Sciatic nerve (tissue), 2 donors: ENCODE data around the gene UBAP1L. TPM values are rescaled to one million over a fixed set of nuclear protein-coding genes. Genes with fewer than 3 reads are reported as not detected.
"Not testable (repeated sequence)": the region's sequence is repeated elsewhere in the genome, so short reads cannot be mapped to it uniquely, and the experiment has no call there.

Experiments used
- ATAC-seq: fragments of 200-7000 bp; cut with Tn5 transposase; one replicate; pipeline ENCODE4 v1.9.1; 2020; ENCODE audit warnings: mild to moderate bottlenecking, moderate library complexity
- DNase-seq: peaks from one replicate; pipeline ENCODE4 v3.0.0-alpha.2; 2020; ENCODE audit warnings: low spot score
- intact Hi-C: fragments of 100-400 bp; cut with DNase I; formaldehyde crosslinking; loops from one replicate; pipeline ENCODE4 v1.14.2; 2022
- total RNA-seq: library from RNA; stranded (reverse); fragmentation: NEBNext Ultra II Directional; extraction: Animal tissue kit (Norgen Biotek cat#: 25700); gene quantifications from one replicate; pipeline ENCODE4 v1.2.1, GENCODE V29; 2021
- donor health status: DM: no; HTN: no; CAD: no.
- donor health status: DM: no; HTN: no; CAD: no.

Gene UBAP1L
- 13.4 TPM for total RNA-seq

DNA sequence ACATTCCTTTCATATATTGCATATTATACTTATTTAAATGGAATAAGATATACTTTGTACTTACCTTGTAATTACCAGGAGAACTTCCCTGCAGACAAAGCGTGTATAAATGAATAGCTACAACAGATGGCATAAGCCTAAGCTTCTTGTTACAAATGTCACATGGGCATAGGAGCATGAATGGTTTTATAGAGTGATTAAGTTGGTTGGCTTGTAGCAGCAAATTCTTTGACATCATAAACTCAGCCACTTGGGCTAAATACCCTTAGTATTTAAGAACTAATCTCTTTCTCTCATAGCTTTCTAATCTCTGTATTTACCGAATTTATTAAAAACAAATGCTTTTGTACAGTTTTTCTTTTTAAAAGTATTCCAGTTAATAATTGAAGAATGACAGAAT lies at the start of gene UBAP1L:
Gene UBAP1L (minus strand): TSS at position 115 of the 400 bp plus-strand sequence. CDS start 8,985 bp downstream, outside the sequence.
- no peak for DNase-seq
- no peak for ATAC-seq
- intact Hi-C loops: no loop called here

DNA sequence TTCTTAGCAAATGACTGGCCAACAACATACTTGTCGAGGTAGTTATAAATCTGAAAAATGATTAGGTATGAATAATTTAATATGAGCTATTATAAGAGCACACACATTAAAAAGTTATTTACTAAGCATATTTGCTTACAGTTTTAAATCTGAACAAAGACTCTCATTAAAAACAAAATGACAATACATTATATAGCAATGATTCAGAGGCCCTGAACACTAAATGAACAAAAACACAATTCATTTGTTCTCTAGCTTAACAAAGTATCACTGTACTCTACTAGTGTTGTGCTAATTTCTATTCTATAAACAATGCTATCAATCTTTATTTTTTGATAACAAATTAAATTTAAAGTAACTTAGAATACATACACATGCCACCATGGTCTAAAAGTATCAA lies 49.1 kb upstream of the UBAP1L start:
- no peak for ATAC-seq
- intact Hi-C loops: no loop called here
- DNase-seq: no peak

DNA sequence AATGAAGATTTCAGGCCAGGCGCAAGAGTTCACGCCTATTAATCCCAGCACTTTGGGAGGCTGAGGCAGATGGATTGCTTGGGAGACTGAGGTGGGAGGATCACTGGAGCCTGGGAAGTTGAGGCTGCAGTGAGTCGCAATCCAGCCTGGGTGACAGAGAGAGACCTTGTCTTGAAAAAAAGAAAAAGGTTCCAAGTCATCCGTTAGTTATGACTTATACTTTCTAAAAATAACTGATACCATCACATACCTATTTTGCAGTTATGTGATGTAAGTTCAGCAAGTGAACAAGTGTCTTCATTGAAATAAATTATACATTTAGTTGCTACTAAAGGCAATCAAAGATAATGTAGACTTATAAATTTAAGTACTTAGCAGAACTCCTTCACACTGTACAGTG lies 48.0 kb upstream of the UBAP1L start:
- intact Hi-C loops: no loop called here
- no peak for ATAC-seq
- DNase-seq: no peak

DNA sequence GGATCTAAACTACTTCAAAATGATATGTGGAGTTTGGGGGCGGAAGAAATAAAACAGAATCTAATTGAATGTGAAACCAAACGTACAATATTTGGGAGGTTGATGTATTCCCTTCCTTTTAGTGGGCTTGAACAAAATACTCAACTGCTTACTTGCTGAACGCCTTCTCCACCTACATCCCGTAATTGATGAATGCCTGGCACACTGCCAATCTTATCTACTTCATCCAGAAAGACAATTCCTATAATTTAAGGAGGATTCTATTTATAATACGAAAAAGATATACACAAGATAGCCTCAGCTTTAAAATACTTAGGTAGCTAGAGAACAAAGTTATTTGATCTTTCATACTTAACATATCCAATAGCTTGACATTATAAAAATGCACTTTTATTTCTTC lies 41.7 kb upstream of the UBAP1L start:
- ATAC-seq: no peak
- no peak for DNase-seq
- intact Hi-C loops: no loop called here

DNA sequence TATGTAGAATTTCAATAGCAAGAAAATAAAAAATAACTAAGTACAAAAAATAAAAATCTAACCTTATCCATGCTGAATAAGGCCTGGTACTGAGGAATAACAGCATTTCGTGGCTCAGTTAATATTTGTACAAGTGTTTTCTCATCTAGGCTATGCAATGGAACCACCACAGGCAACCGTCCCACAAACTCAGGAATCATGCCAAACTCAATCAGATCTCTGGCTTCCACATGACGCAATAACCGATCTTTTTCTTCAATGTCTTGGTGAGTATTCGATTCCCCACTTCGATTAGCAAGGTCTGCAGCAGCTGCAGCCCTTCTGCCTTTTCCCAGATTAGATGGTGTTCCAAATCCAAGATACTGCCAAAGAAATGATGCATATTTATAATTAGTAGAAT lies 39.7 kb upstream of the UBAP1L start:
- intact Hi-C loops: no loop called here
- DNase-seq: no peak
- no peak for ATAC-seq

DNA sequence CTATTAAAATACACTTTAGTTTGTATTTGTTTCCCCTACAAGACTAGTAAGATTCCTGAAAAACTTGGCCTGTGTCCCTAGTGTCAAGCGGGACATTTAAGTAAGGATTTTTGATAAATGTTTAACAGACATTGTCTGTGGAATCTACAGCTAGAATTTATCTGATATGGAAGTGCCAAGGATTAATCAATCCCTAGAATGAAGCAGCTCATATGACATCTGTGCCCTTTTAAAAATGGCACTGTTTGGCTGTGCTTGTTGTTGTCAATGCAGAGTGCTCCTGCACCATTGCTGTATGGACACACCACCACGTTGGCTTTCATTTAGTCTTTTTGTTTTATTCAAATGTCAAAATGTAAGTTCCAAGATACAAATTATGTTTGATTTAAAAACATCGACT lies 32.9 kb upstream of the UBAP1L start:
- intact Hi-C loops: no loop called here
- DNase-seq (no peak), ATAC-seq (no peak)

DNA sequence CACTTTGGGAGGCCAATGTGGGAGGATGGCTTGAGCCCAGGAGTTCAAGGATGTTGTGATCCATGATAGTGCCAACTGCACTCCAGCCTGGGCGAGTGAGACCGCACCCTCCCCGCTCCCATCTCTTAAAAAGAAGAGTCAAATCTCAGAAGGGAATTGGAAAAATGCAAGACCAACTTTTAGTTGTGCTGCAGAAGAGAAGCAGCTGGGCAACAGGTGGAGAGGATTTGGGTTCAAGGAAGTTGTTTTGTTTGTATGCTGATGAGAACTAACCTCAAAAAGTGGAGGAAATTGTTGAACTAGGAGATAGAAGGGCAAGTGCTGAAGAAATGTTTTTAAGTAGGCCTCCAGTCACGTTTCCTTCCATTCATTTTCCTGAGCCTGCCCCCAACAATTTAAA lies 31.4 kb upstream of the UBAP1L start:
- intact Hi-C loops: no loop called here
- ATAC-seq (no peak), DNase-seq (no peak)

DNA sequence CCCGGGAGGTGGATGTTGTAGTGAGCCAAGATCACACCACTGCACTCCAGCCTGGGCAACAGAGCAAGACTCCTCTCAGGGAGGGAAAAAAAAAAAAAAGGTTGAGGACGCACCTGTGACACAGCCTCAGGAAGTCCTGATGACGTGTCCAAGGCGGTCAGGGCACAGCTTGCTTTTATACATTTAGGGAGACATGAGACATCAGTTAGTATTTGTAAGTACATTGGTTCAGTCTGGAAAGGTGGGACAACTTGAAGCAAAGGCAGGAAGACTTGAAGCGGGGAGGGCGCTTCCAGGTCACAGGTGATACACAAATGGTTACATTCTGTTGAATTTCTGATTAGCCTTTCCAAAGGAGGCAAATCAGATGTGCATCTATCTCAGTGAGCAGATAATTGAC lies 23.6 kb upstream of the UBAP1L start:
- ATAC-seq, intact Hi-C loops, DNase-seq: not testable (repeated sequence)

DNA sequence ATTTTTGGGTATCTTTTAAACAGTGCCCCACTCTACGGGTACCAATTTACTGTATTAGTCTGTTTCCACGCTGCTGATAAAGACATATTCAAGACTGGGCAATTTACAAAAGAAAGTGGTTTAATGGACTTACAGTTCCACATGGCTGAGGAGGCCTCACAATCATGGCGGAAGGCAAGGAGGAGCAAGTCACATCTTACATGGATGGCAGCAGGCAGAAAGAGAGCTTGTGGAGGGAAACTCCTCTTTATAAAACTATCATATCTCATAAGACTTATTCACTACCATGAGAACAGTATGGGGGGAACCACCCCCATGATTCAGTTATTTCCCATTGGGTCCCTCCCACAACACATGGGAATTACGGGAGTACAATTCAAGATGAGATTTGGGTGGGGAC lies 22.9 kb upstream of the UBAP1L start:
- ATAC-seq, intact Hi-C loops, DNase-seq: not testable (repeated sequence)

DNA sequence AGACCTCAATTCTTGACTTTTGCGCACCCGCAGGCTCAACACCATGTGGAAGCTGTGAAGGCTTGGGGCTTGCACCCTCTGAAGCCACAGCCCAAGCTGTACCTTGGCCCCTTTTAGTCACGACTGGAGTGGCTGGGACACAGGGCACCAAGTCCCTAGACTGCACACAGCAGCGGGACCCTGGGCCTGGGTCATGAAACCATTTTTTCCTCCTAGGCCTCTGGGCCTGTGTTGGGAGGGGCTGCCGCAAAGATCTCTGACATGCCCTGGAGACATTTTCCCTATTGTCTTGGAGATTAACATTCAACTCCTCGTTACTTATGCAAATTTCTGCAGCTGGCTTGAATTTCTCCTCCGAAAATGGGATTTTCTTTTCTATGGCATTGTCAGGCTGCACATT lies 22.1 kb upstream of the UBAP1L start:
- intact Hi-C loops, ATAC-seq: not testable (repeated sequence)

DNA sequence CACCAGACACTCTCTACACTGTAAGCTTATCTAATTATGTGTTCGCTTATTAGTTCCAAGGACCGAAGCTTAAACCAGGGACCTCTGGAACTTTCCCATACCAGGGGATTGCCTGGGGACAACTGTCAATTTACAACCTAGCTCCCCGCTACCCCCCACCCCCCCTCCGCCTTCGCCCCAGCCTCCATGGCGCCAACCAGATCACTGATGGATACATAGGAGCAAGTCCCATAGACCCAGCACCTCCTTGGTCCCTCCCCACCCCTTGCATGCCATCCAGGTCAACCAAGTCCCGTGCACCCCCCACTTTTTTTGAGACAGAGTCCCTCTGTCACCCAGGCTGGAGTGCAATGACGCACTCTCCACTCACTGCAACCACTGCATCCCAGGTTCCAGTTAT lies 19.5 kb upstream of the UBAP1L start:
- DNase-seq: no peak
- intact Hi-C loops: no loop called here
- no peak for ATAC-seq

More for the DNA sequence above, 22.1 kb upstream of the UBAP1L start:
- DNase-seq: not testable (repeated sequence)

DNA sequence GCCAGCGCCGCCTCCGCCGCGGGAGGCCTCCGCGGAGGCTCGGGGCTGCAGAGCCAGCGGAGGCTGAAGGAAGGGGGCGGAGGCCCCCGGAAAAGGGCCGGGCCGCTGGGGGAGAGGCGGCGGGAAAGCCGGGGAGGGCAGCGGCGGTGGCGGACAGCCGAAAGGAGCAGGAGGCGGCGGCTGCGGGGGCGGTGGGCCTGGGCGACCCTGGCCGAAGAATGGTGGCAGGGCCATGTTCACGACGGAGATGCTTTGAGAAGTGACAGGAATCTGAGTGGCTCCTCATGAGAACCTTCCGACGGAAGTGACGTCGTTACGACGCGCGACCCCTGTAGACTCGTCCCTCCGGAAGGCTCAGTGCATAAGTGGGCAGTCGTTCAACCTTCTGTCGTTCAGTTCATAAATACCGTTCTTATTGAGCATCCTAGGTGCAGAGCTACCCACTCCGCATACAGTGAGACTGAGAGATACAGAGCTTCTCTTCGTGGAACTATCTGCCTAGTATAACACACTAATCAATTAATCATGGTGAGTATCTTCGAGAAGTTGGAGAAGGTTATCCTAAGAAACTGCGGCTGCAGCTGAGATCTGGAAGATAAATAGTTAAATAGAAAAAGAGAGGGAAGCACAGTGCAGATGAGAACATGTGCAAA lies 18.7 kb upstream of the UBAP1L start, which contains the start of gene PDCD7:
Gene PDCD7 (minus strand): TSS at position 261 of the 653 bp plus-strand sequence. CDS start 27 bp downstream, at position 234.
- DNase-seq: peak; percentile 91
- intact Hi-C loops: no loop called here
- peak; percentile 97 for ATAC-seq

DNA sequence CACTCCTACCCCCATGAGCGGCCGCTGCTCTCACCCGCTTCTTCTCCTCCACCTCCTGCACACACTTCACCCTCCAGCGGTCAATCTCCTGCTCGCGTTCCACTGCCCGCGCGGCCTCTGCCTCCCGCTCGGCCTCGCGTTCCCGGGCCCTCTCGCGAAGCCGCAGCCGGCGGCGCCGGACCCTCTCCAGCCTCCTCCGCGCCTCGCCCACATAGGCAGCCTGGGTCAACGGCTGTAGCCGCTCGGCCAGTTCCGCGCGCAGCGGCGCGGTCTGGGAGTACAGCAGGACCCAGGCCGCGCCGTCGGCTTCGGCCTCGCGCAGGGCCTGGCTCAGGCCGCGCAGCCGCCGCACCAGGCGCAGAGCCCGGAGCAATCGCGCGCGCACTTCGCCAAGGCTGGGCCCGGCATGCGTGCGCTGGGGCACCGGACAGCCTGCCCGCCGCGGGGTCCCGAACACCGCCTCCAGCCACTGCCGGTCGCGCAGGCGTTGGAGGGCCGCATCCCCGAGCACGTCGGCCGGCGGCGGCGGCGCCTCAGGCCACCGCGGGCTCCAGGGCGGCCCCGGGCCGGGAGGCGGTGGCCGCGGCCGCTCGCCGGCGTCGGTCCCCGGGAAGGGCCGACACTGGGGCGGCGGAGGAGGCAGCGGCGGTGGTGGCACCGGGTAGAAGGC lies 18.0 kb upstream of the UBAP1L start:
- ATAC-seq (peak; percentile 41), DNase-seq (peak; percentile 60)
- intact Hi-C loops: no loop called here

DNA sequence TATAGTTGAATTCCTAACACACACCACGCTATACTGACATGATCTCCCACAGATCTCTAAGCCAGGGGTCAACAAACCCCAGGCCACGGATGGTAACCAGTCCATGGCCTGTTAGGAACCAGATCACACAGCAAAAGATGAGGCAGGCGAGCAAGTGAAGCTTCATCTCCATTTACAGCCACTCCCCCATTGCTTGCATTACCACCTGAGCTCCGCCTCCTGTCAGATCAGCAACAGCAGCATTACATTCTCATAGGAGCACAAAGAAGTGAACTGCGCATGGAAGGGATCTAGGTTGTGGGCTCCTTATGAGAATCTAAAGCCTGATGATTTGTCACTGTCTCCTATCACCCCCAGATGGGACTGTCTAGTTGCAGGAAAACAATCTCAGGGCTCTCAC lies 15.9 kb upstream of the UBAP1L start:
- ATAC-seq (no peak), DNase-seq (no peak)

DNA sequence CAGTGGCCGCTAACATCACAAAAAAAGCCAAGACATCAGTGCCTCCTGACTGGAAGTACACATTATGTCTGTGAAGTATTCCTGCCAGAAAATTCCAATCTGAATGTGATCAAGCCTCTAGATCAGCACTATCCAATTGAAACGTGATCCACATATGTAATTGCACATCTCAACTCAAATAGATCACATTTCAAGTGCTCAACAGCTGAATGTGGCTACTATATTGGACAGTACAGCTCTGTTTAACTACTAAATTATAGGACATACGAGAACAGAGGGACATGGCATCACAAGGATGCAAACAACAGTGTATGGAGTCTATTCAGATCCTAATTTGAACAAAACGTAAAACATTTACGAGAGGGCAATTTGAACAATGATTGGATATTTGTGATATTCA lies 542 bp upstream of the UBAP1L start:
- intact Hi-C loops: no loop called here
- DNase-seq (no peak), ATAC-seq (no peak)

More for the DNA sequence above, 15.9 kb upstream of the UBAP1L start:
- intact Hi-C loops: no loop called here

DNA sequence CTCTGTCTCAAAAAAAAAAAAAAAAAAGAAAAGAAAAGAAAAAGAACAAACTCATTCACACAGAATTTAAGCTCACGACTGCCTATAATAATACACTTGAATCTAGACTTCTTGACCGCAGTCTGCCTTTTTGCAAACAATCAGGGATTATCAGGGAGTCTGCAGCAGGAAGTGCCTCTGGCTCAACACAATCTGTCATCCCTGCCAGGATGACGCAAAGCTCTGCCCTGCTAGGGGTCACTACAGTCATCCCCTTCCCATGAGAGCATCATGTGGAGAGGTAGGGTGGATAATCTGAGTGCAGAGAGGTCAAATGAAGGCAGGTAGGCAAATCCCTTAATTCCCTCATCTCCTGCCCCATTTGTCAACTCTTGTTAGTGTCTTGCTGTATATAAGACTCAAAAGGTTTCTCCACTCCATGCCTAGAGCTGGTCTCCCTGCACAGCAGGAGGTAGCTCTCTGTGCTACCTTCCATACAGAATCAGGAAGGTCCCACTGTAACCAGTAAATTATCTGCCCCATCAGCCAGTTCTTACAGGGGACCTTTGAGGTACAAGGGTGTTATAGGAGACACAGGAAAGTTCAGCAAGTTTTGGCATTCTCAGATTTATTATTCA lies 4.2 kb downstream of the UBAP1L start:
- ATAC-seq: peak; percentile 52
- DNase-seq: peak; percentile 45

DNA sequence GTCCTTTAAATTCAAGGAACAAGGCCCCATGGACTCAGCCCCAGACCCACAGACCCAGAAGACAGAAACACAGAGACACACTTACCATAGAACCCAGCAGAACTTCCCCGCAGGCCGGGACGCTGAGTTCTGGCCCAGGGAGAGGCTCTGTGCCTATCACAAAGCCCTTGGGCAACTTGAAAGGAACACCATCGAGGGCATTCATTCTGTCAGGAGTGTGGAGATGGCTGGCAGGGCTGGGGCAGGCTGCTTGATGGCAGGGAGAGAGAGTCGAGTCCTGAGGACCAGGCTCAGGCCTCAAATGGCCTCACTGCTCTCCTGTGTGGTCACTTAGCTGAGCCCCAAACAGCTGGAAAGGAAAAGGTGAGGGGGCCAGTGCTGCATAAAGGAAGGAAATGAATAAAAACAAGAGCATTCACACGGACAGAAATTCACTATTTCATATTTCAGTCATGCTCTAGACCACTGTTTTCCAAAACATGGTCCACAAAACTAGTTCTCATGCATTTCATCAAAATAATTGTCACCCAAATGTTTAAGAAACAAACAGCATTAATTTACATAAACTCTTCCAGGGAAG lies 8.9 kb downstream of the UBAP1L start:
- ATAC-seq (no peak), DNase-seq (no peak)
- intact Hi-C loops: no loop called here

More for the DNA sequence above, 4.2 kb downstream of the UBAP1L start:
- intact Hi-C loops: no loop called here

DNA sequence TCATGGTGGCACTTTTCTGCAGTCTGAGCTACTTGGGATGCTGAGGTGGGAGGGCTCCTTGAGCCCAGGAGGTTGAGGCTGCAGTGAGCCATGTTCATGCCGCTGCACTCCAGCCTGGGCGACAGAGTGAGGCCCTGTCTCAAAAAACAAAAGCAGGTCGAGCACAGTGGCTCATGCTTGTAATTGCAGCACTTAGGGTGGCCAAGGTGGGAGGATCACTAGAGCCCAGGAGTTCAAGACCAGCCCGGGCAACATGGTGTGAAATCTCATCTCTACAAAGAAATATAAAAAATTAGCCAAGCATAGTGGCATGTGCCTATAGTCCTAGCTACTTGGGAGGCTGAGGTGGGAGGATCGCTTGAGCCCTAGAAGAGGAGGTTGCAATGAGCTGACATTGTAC lies 10.0 kb downstream of the UBAP1L start:
- intact Hi-C loops: no loop called here
- ATAC-seq (no peak), DNase-seq (no peak)

DNA sequence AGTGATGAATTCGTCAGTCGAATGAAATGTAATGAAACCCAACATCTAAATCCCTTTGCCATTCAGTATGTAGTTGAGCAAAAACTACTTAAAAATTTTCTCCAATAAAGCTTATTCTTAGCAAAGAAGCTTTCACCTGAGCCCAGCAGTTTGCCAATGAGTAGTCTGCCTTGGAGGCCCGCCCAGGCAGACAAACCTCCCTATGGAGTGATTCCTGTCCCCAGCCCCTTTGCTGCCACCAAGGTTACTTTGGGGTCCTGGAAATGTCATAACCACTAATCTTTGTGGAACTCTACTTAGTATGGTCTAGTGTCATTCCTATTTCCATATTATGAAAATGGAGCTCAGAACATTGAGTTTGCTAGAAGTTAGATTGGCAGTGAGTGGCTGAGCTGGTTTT lies 12.1 kb downstream of the UBAP1L start:
- intact Hi-C loops: no loop called here
- DNase-seq (no peak), ATAC-seq (no peak)
